GM12873 (cell line): ENCODE data around the gene DIPK1A.

Source experiments
- TF ChIP-seq, protein P1 (sequence below): IDR thresholded peaks from 2 replicates; pipeline ENCODE4 v1.5.1; 2012; ENCODE audit warnings: low read depth, mild to moderate bottlenecking, moderate library complexity, low read length, control low read depth; ENCODE audit not compliant: insufficient read depth; ENCODE audit errors: missing control alignments

DIPK1A gene

DNA sequence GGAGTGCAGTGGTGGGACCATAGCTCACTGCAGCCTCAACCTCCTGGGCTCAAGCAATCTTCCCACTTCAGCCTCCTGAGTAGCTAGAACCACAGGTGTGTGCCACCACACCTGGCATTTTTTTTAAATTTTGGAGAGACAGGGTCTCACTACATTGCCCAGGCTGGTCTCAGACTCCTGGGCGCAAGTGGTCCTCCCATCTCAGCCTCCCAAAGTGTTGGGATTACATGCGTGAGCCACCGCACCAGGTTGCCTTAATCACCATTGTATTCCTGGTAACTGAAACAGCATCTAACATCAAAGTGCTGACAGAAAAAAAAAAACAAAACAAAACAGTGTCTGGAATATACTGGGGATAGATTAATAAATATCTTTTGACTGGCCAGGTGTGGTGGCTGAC, 111.2 kb downstream of the DIPK1A start:
- TF ChIP-seq, protein P1, sequence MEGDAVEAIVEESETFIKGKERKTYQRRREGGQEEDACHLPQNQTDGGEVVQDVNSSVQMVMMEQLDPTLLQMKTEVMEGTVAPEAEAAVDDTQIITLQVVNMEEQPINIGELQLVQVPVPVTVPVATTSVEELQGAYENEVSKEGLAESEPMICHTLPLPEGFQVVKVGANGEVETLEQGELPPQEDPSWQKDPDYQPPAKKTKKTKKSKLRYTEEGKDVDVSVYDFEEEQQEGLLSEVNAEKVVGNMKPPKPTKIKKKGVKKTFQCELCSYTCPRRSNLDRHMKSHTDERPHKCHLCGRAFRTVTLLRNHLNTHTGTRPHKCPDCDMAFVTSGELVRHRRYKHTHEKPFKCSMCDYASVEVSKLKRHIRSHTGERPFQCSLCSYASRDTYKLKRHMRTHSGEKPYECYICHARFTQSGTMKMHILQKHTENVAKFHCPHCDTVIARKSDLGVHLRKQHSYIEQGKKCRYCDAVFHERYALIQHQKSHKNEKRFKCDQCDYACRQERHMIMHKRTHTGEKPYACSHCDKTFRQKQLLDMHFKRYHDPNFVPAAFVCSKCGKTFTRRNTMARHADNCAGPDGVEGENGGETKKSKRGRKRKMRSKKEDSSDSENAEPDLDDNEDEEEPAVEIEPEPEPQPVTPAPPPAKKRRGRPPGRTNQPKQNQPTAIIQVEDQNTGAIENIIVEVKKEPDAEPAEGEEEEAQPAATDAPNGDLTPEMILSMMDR, result no peak

DNA sequence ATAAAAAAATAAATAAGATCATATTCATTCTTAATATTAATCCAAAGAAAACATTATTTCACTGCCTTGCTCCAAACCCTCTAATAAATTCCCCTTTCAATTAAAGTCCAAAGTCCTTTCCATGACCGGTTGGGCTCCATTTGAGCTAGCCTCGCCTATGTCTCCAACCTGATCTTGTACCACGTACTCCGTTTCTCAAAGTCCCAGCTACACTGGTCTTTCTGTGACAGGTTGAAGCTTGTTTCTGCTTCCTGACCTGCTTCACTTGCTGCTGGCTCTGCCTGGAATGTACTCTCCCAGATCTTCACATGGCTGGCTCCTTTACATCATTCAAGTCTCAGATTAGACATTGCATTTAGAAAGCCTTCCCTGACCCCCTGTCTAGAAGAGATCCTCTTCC, 113.1 kb downstream of the DIPK1A start:
- TF ChIP-seq, protein P1, result no peak

DNA sequence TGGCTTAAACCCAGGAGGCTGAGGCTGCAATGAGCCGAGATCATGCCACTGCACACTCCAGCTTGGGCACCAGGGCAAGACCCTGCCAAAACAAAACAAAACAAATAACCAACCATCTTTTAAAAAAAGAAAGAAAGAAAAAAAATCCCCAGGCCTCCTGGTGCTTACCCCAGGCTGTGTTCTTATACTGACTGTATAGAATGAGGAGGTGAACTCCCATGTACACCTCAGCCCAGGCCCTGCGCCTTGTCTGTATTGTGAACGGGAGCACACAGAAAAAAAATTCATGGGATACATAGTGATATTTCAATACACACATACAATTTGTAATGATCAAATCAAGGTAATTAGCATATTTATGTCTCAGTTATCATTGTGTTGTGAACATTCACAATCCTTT, 115.4 kb downstream of the DIPK1A start:
- TF ChIP-seq, protein P1, result no peak

DNA sequence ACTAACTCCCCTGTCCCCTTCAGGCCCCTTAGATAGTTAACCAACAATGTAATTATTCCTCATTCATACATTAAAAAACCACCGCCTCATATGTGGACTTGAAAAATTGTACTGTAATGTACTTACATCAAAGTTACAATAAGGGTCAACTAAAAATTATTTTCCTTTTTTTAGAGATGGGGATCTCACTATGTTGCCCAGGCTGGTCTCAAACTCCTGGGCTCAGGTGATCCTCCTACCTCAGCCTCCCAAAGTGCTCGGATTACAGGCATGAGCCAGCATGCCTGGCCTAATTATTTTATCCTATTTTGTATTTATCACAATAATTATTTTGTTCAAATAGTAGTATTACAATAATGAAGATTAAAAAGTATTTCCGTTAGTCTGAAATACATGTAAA, 116.8 kb downstream of the DIPK1A start:
- TF ChIP-seq, protein P1, result no peak

DNA sequence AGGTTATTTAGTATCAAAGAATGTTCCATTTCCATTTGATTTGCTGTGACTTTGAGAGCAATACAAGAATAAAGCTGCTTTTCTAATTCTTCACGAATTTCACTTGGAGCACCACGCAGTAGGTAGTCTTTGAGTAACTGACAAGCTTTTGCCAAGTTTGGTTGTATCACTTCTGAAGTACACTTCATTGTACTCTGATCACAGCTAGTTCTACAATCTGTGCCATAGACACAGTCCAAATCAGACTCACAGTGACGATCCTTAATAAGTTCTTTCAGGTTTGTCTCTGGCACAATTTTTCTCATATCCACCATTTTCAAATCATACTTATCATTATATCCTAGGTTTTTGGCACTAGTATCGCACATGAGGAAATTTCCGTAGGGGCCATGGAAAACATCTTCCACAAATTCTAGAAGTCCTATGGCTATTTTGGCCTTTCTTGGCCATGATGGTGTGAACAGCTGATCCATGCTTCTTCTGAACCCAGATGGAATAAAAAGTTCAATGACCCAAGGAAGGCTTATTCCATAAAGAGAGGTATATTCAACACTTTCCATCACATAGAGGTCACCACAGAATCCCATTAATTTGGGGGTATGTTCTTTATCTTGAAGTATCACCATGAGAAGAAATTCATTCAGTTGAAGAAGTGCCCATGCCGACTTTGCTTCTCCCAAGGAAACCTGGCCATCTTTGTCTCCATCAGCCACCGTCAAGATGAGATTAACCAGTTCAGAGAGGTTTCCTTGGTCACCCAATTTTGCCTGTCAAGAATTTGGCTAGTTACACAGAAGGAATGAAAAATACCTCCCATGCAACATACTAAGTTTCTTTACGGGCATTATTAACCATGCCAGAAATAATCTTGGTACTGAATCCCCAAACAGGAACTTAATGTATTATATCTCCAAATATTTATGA, 117.6 kb downstream of the DIPK1A start:
- TF ChIP-seq, protein P1, result no peak

DNA sequence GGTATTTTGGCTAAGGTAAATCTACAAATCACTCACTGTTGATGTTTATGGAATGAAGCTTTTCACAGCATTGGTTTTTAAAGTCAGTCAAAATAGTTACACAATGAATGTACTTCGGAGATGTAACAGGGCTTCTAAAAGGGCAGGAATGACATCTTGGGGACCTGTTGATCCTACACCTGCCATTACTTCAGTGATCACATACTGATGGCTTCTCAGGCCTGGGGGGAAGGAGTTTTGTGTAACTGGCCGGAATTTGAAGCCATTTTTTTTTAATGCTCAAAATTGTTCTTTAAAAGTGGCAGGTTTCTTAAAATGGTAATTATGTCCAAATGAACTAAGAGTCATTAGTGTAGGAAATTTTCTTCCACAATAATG, 118.2 kb downstream of the DIPK1A start:
- TF ChIP-seq, protein P1, result no peak

DNA sequence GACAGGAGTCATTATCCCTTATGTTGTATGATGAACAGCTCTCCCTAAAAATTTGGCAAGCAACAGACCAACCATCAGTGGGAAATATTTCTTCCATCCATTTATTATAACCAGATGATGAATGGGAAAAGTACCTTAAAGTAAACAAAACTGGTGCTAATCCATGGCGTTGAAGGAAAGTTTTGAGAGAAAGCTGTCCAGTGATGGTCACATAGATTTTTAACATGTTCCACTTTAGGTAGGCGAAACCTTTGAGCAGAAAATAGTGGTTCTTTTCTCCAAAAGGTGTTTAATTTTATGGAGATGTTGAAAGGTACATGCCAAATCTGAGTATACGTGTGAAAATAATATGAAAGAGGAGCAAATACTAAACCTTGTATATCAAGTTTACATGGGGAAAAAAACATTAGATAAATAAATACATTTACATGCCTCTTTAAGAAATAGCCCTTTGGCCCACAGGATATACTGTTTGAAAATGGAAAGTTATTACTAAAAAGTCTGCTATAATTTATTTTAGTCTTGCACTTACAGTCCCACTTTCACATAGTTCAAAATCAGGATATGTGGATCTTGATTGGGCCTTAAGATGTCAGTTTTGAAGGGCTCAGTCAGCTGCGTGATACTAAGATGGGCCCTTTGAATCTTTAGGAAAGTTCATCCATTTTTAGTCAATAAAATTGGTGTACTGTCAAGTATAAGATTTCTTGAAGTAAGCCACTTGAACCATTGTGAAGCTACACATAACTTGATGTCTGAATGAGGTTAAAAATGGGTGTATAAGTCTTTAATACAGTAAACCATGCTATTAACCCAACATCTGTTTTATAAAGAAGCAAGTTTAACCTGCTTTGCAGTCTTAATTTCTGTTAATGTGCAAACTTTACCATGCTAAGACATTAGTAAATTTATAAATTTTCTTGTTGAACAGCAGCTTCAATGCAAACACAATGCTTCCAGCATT, 118.9 kb downstream of the DIPK1A start:
- TF ChIP-seq, protein P1, result no peak
